T-helper 1 cell treated with Interleukin-12 subunit alpha and Interleukin-12 subunit beta and Interleukin-4 antibody, amounts not matched to agents 30 μg/mL and 1 μg/mL, for 36 hours (primary cell): ENCODE results near the gene OR52K1.

Source experiments
- H3K27ac Mint-ChIP-seq: one replicate; pipeline ENCODE4 v1.8.0; 2021; ENCODE audit warnings: mild to moderate bottlenecking, mixed read lengths
- H3K27me3 Mint-ChIP-seq: one replicate; pipeline ENCODE4 v1.8.0; 2021; ENCODE audit warnings: low read depth, mixed read lengths
- H3K36me3 Mint-ChIP-seq: one replicate; pipeline ENCODE4 v1.8.0; 2021; ENCODE audit warnings: low read depth, mixed read lengths
- H3K4me1 Mint-ChIP-seq: one replicate; pipeline ENCODE4 v1.8.0; 2021; ENCODE audit warnings: low read depth, mixed read lengths
- H3K4me3 Mint-ChIP-seq: one replicate; pipeline ENCODE4 v1.8.0; 2021; ENCODE audit warnings: mild to moderate bottlenecking, moderate library complexity, mixed read lengths
- H3K9me3 Mint-ChIP-seq: one replicate; pipeline ENCODE4 v1.8.0; 2021; ENCODE audit warnings: mixed read lengths

The OR52K1 gene

GRCh38 chr11:4482445-4482844, at the start of gene OR52K1:
OR52K1 (plus strand) TSS chr11:4482646; CDS start chr11:4488901, 6,255 bp downstream.
- no peaks in the 10 kb centered on the region for H3K36me3 Mint-ChIP-seq
- peaks cover 6% of the 10 kb centered on the region for H3K27me3 Mint-ChIP-seq
- no peaks in the 10 kb centered on the region for H3K9me3 Mint-ChIP-seq
- no peak within 1 kb of the TSS for H3K27ac Mint-ChIP-seq
- H3K4me1 Mint-ChIP-seq: no peaks in the 10 kb centered on the region
- no peak within 1 kb of the TSS for H3K4me3 Mint-ChIP-seq

- Mint-ChIP-seq H3K4me3 (no peak overlapping the region), H3K27ac (no peak overlapping the region), H3K4me1 (no peaks in the 10 kb centered on the region), H3K27me3 (peaks cover 3% of the 10 kb centered on the region), H3K36me3 (no peaks in the 10 kb centered on the region), H3K9me3 (no peaks in the 10 kb centered on the region)
These were observed 48.6 kb upstream of the OR52K1 start for GRCh38 chr11:4433856-4434255.

- Mint-ChIP-seq H3K27ac (no peak overlapping the region), H3K4me3 (no peak overlapping the region), H3K36me3 (no peaks in the 10 kb centered on the region), H3K9me3 (peaks cover 3% of the 10 kb centered on the region), H3K4me1 (no peaks in the 10 kb centered on the region), H3K27me3 (peaks cover 3% of the 10 kb centered on the region)
These were observed 46.0 kb upstream of the OR52K1 start for GRCh38 chr11:4436411-4436810.

GRCh38 chr11:4441515-4441914, 40.9 kb upstream of the OR52K1 start:
- Mint-ChIP-seq H3K4me1 (no peaks in the 10 kb centered on the region), H3K4me3 (no peak overlapping the region), H3K9me3 (peaks cover 3% of the 10 kb centered on the region), H3K27ac (no peak overlapping the region), H3K27me3 (no peaks in the 10 kb centered on the region), H3K36me3 (no peaks in the 10 kb centered on the region)

GRCh38 chr11:4443232-4443891, 39.1 kb upstream of the OR52K1 start:
- H3K27me3 Mint-ChIP-seq: no peaks in the 10 kb centered on the region
- H3K4me1 Mint-ChIP-seq: no peaks in the 10 kb centered on the region
- H3K36me3 Mint-ChIP-seq: no peaks in the 10 kb centered on the region
- H3K27ac Mint-ChIP-seq: no peak overlapping the region
- H3K9me3 Mint-ChIP-seq: peaks cover 3% of the 10 kb centered on the region
- no peak overlapping the region for H3K4me3 Mint-ChIP-seq

GRCh38 chr11:4448995-4449394, 33.5 kb upstream of the OR52K1 start, which contains the start of gene OR52K2:
OR52K2 (plus strand) TSS chr11:4449295; CDS start chr11:4449340, 45 bp downstream.
- H3K27ac Mint-ChIP-seq: no peak within 1 kb of the TSS
- no peaks in the 10 kb centered on the region for H3K36me3 Mint-ChIP-seq
- H3K4me3 Mint-ChIP-seq: no peak within 1 kb of the TSS
- H3K9me3 Mint-ChIP-seq: no peaks in the 10 kb centered on the region
- H3K4me1 Mint-ChIP-seq: no peaks in the 10 kb centered on the region
- peaks cover 4% of the 10 kb centered on the region for H3K27me3 Mint-ChIP-seq

- Mint-ChIP-seq H3K27me3 (peaks cover 4% of the 10 kb centered on the region), H3K36me3 (peaks cover 2% of the 10 kb centered on the region), H3K4me3 (no peak overlapping the region), H3K27ac (no peak overlapping the region), H3K4me1 (peaks cover 4% of the 10 kb centered on the region), H3K9me3 (peaks cover 8% of the 10 kb centered on the region)
These were observed 29.3 kb upstream of the OR52K1 start for GRCh38 chr11:4453118-4453517.

- no peak overlapping the region for H3K4me3 Mint-ChIP-seq
- peaks cover 2% of the 10 kb centered on the region for H3K36me3 Mint-ChIP-seq
- no peak overlapping the region for H3K27ac Mint-ChIP-seq
- H3K27me3 Mint-ChIP-seq: peaks cover 4% of the 10 kb centered on the region
- H3K4me1 Mint-ChIP-seq: peaks cover 5% of the 10 kb centered on the region
- peaks cover 8% of the 10 kb centered on the region for H3K9me3 Mint-ChIP-seq
These were observed 28.4 kb upstream of the OR52K1 start for GRCh38 chr11:4454021-4454420.

- peaks cover 4% of the 10 kb centered on the region for H3K27me3 Mint-ChIP-seq
These were observed 27.0 kb upstream of the OR52K1 start for GRCh38 chr11:4455419-4455818.

GRCh38 chr11:4459500-4459899, 22.9 kb upstream of the OR52K1 start:
- H3K27me3 Mint-ChIP-seq: no peaks in the 10 kb centered on the region
- peaks cover 10% of the 10 kb centered on the region for H3K36me3 Mint-ChIP-seq
- H3K9me3 Mint-ChIP-seq: peaks cover 25% of the 10 kb centered on the region
- H3K4me1 Mint-ChIP-seq: peaks cover 13% of the 10 kb centered on the region
- no peak overlapping the region for H3K4me3 Mint-ChIP-seq
- H3K27ac Mint-ChIP-seq: no peak overlapping the region

More at GRCh38 chr11:4455419-4455818, 27.0 kb upstream of the OR52K1 start:
- no peak overlapping the region for H3K27ac Mint-ChIP-seq
- peaks cover 10% of the 10 kb centered on the region for H3K4me1 Mint-ChIP-seq
- H3K9me3 Mint-ChIP-seq: peaks cover 8% of the 10 kb centered on the region
- H3K36me3 Mint-ChIP-seq: peaks cover 2% of the 10 kb centered on the region
- H3K4me3 Mint-ChIP-seq: no peak overlapping the region

GRCh38 chr11:4460151-4460550, 22.3 kb upstream of the OR52K1 start:
- H3K36me3 Mint-ChIP-seq: peaks cover 11% of the 10 kb centered on the region
- peaks cover 31% of the 10 kb centered on the region for H3K9me3 Mint-ChIP-seq
- no peaks in the 10 kb centered on the region for H3K27me3 Mint-ChIP-seq

GRCh38 chr11:4464216-4465159, 18.0 kb upstream of the OR52K1 start:
- Mint-ChIP-seq H3K9me3 (peaks cover 28% of the 10 kb centered on the region), H3K27ac (no peak overlapping the region), H3K4me1 (peaks cover 6% of the 10 kb centered on the region), H3K36me3 (peaks cover 9% of the 10 kb centered on the region), H3K27me3 (no peaks in the 10 kb centered on the region), H3K4me3 (no peak overlapping the region)

More at GRCh38 chr11:4460151-4460550, 22.3 kb upstream of the OR52K1 start:
- H3K4me3 Mint-ChIP-seq: no peak overlapping the region
- H3K27ac Mint-ChIP-seq: no peak overlapping the region
- H3K4me1 Mint-ChIP-seq: peaks cover 12% of the 10 kb centered on the region

- H3K27me3 Mint-ChIP-seq: no peaks in the 10 kb centered on the region
- peaks cover 9% of the 10 kb centered on the region for H3K36me3 Mint-ChIP-seq
- no peak overlapping the region for H3K4me3 Mint-ChIP-seq
These were observed 17.0 kb upstream of the OR52K1 start for GRCh38 chr11:4465407-4465806.

GRCh38 chr11:4466131-4466870, 16.1 kb upstream of the OR52K1 start:
- Mint-ChIP-seq H3K4me1 (peaks cover 3% of the 10 kb centered on the region), H3K9me3 (peaks cover 28% of the 10 kb centered on the region), H3K4me3 (no peak overlapping the region), H3K27me3 (no peaks in the 10 kb centered on the region), H3K36me3 (peaks cover 9% of the 10 kb centered on the region), H3K27ac (no peak overlapping the region)

More at GRCh38 chr11:4465407-4465806, 17.0 kb upstream of the OR52K1 start:
- peaks cover 3% of the 10 kb centered on the region for H3K4me1 Mint-ChIP-seq
- no peak overlapping the region for H3K27ac Mint-ChIP-seq
- peaks cover 28% of the 10 kb centered on the region for H3K9me3 Mint-ChIP-seq
